ENCODE measurements around the gene NSD2. TPM values are rescaled to one million over a fixed set of nuclear protein-coding genes. Genes with fewer than 3 reads are reported as not detected.

Gene NSD2
- total RNA-seq, 4 donors from 2014 or later, result 30.9 to 63.7 (median 40.3) TPM

- H3K4me1 ChIP-seq, result no peaks in the 10 kb centered on the region
- H3K27me3 ChIP-seq, result no peaks in the 10 kb centered on the region
- H3K9me3 ChIP-seq, result no peaks in the 10 kb centered on the region
- H3K36me3 ChIP-seq, result peaks cover 86 to 94% of the 10 kb centered on the region in 2 donors
- H3K4me3 ChIP-seq (replicated peaks in 1 of 3), result no peak overlapping the region
- no peak for DNase-seq
- no peak for TF ChIP-seq CTCF (IDR thresholded peaks at IDR 0.05)
- 86 to 94% methylated on average over 21 to 24 of the region's 27 CpGs for WGBS, 2 donors
- intact Hi-C loops (cut with DNase I), result no loop called here
- no peak overlapping the region for H3K27ac ChIP-seq
Observed at GRCh38 chr4:1984406-1985191, 113.4 kb downstream of the NSD2 start.

- no peaks in the 10 kb centered on the region for H3K4me1 ChIP-seq
- DNase-seq, result no peak
- TF ChIP-seq POLR2A (IDR thresholded peaks at IDR 0.05) (no peak), CTCF (IDR thresholded peaks at IDR 0.05) (no peak)
- peaks cover 88% of the 10 kb centered on the region in 2 donors for H3K36me3 ChIP-seq
- H3K27me3 ChIP-seq, result no peaks in the 10 kb centered on the region
- H3K4me3 ChIP-seq (replicated peaks in 1 of 3), result no peak overlapping the region
- 89 to 95% methylated on average over 13 to 14 of the region's 14 CpGs for WGBS, 2 donors
- H3K9me3 ChIP-seq, result no peaks in the 10 kb centered on the region
- no peak overlapping the region for H3K27ac ChIP-seq
- intact Hi-C loops (cut with DNase I), result no loop called here
Observed at GRCh38 chr4:1985294-1985693, 114.1 kb downstream of the NSD2 start.

- H3K36me3 ChIP-seq, result peaks cover 84 to 86% of the 10 kb centered on the region in 2 donors
- H3K27me3 ChIP-seq, result no peaks in the 10 kb centered on the region
- no peak for TF ChIP-seq CTCF (IDR thresholded peaks at IDR 0.05)
- no peak for TF ChIP-seq POLR2A (IDR thresholded peaks at IDR 0.05)
- no peak overlapping the region for H3K27ac ChIP-seq
- no peak for DNase-seq
- intact Hi-C loops (cut with DNase I), result no loop called here
- no peaks in the 10 kb centered on the region for H3K9me3 ChIP-seq
- H3K4me1 ChIP-seq, result no peaks in the 10 kb centered on the region
- 92 to 95% methylated on average over 30 to 54 of the region's 54 CpGs for WGBS, 2 donors
- H3K4me3 ChIP-seq (replicated peaks in 1 of 3), result no peak overlapping the region
Observed at GRCh38 chr4:1985780-1986577, 114.8 kb downstream of the NSD2 start.

GRCh38 chr4:1986578-1987210 is 115.5 kb downstream of the NSD2 start:
- 91% methylated on average over 13 to 19 of the region's 22 CpGs for WGBS, 2 donors
- H3K4me1 ChIP-seq, result no peaks in the 10 kb centered on the region
- TF ChIP-seq CTCF (IDR thresholded peaks at IDR 0.05) (no peak), POLR2A (IDR thresholded peaks at IDR 0.05) (no peak)
- no peak overlapping the region for H3K27ac ChIP-seq
- H3K4me3 ChIP-seq (replicated peaks in 1 of 3), result no peak overlapping the region
- H3K36me3 ChIP-seq, result peaks cover 79 to 82% of the 10 kb centered on the region in 2 donors
- no peak for DNase-seq
- intact Hi-C loops (cut with DNase I), result no loop called here
- no peaks in the 10 kb centered on the region for H3K27me3 ChIP-seq
- H3K9me3 ChIP-seq, result no peaks in the 10 kb centered on the region
